ENCODE results near the gene CLDN10. TPM values are rescaled to one million over a fixed set of nuclear protein-coding genes. Genes with fewer than 3 reads are reported as not detected.

Gene CLDN10
- total RNA-seq, 1 donor from 2014 or later, result 0.85 TPM

DNA sequence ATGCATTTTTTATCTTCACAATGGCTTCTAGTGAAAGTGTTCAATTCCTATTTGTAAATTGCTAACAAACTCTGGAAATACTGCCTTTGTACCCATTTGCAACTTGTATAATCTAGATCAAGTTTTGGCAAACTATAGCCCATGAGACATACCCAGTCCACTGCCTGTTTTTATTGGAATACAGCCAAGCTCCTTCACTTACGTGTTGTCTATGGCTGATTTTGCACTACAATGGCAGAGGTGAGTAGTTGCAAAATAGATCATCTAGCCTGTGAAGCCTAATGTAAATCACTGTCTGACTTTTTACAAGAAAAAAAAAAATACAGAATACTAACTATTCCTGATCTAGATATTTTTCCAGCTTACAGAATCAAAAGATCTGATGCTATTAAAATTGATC is 54.8 kb downstream of the CLDN10 start:
- intact Hi-C loops (cut with DNase I), result no loop called here
- Histone ChIP-seq H3K27ac (no peak overlapping the region), H3K4me3 (no peak overlapping the region), H3K27me3 (no peaks in the 10 kb centered on the region), H3K36me3 (peaks cover 8 to 9% of the 10 kb centered on the region in 2 donors), H3K9me3 (no peaks in the 10 kb centered on the region), H3K4me1 (no peaks in the 10 kb centered on the region)
- no peak for TF ChIP-seq CTCF (IDR thresholded peaks at IDR 0.05)
- no peak for DNase-seq (ENCODE audit: low spot score in 2 of 2)

DNA sequence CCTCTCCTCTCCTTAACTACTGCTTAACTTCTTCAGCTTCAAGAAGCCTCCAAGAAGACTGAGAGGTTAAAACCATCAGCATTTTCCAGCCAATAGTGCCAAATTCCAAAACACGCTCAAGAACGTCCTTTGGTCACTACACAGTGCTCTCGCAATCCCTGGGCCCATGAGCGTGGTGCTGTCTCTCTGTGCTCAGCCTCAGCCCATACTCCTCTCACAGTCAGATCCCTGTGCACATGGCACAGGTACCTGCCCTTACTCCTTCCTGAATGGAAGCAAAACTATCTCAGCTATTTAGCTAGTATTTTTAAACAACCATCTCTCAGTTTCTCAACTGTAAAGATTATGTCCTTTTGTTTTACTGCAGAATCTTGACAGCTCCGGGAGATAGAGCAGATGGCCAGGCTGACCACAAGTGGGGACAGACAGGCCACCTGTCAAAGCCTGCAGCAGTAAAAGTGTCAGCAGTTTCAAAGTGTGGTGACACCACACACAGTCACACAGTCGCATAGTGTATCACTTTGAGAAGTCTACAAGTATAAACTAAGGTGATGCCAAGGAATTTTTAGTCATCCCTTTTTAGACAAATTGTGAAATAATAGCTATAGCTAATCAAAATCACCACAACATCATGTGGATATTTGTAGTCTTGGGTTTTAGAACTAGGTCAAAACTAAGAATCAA is 56.3 kb downstream of the CLDN10 start:
- no peak overlapping the region for H3K27ac ChIP-seq
- DNase-seq (ENCODE audit: low spot score in 2 of 2), result no peak
- H3K36me3 ChIP-seq, result peaks cover 8 to 9% of the 10 kb centered on the region in 2 donors
- no peak for TF ChIP-seq CTCF (IDR thresholded peaks at IDR 0.05)
- H3K27me3 ChIP-seq, result no peaks in the 10 kb centered on the region
- H3K4me1 ChIP-seq, result no peaks in the 10 kb centered on the region
- intact Hi-C loops (cut with DNase I), result no loop called here
- H3K4me3 ChIP-seq, result no peak overlapping the region
- H3K9me3 ChIP-seq, result no peaks in the 10 kb centered on the region

DNA sequence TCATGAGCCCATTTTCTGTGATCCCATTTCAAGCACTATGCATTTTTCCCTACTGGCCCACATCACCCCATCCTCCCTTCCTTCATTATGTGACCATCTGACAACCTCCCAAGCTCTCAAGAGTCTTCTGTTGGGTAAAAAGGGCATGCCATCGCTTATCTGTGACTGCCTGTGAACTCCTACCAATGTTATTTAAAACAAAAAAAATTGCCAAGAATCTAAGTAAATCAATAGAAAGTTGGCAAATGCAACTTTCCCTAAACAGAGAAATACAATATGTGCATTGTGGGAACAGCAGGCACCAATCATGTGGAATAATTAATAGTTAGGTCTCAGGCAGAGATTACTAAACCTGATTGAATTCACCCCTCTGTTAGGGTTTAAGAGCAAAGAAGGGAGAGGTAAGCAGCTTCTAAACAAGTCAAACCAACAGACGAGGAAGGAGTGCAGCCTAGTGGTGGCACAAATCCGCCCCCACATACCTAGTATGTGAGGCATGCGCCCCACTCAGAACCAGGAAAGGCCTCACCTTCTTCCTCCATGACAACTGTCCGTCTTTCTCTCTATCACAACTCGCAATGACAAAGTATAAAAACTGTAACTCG is 62.2 kb downstream of the CLDN10 start:
- Histone ChIP-seq H3K9me3 (no peaks in the 10 kb centered on the region), H3K27ac (no peak overlapping the region), H3K36me3 (peaks cover 13% of the 10 kb centered on the region in 2 donors), H3K27me3 (no peaks in the 10 kb centered on the region), H3K4me3 (no peak overlapping the region), H3K4me1 (no peaks in the 10 kb centered on the region)
- DNase-seq (ENCODE audit: low spot score in 2 of 2), result no peak
- no peak for TF ChIP-seq CTCF (IDR thresholded peaks at IDR 0.05)
- intact Hi-C loops (cut with DNase I), result no loop called here

DNA sequence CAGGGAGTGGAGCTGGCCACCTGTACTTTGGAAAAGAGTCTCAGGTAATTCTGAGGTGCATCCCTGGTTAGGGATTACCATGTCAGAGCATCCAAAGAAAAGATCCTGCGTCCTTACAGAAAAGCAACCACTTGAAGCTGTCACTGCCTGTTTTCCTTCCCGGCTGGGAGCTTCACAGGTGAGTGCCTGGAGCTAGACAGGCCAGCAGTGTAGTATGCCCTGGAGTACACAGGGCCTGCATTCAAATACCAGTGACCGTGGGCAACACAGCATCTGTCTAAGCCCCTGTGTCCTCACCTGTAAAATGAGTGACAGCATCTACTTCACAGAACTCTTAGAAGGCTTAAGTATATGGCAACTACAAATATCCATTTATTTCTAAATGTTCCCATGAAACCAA is 63.0 kb downstream of the CLDN10 start:
- H3K4me3 ChIP-seq, result no peak overlapping the region
- DNase-seq (ENCODE audit: low spot score in 2 of 2), result no peak
- H3K27ac ChIP-seq, result no peak overlapping the region
- intact Hi-C loops (cut with DNase I), result no loop called here
- H3K9me3 ChIP-seq, result no peaks in the 10 kb centered on the region
- H3K27me3 ChIP-seq, result no peaks in the 10 kb centered on the region
- peaks cover 11 to 19% of the 10 kb centered on the region in 2 donors for H3K36me3 ChIP-seq
- no peaks in the 10 kb centered on the region for H3K4me1 ChIP-seq
- no peak for TF ChIP-seq CTCF (IDR thresholded peaks at IDR 0.05)

- H3K4me1 ChIP-seq, result no peaks in the 10 kb centered on the region
- peaks cover 15 to 19% of the 10 kb centered on the region in 2 donors for H3K36me3 ChIP-seq
- intact Hi-C loops (cut with DNase I), result no loop called here
- TF ChIP-seq CTCF (IDR thresholded peaks at IDR 0.05), result no peak
- H3K4me3 ChIP-seq, result no peak overlapping the region
- no peak overlapping the region for H3K27ac ChIP-seq
- no peak for DNase-seq (ENCODE audit: low spot score in 2 of 2)
- H3K9me3 ChIP-seq, result no peaks in the 10 kb centered on the region
- no peaks in the 10 kb centered on the region for H3K27me3 ChIP-seq
These were observed 67.7 kb downstream of the CLDN10 start for GRCh38 chr13:95620030-95620824.

All from ascending aorta (tissue), 2 donors.